COLO829 (cell line): Measurements from ENCODE around the gene PAIP2.
"Not testable (repeated sequence)": the region's sequence is repeated elsewhere in the genome, so short reads cannot be mapped to it uniquely, and the experiment has no call there.

Experiments used
- DNase-seq: peaks from one replicate; pipeline ENCODE4 v3.0.0; 2012; ENCODE audit warnings: low spot score

Gene PAIP2

DNA sequence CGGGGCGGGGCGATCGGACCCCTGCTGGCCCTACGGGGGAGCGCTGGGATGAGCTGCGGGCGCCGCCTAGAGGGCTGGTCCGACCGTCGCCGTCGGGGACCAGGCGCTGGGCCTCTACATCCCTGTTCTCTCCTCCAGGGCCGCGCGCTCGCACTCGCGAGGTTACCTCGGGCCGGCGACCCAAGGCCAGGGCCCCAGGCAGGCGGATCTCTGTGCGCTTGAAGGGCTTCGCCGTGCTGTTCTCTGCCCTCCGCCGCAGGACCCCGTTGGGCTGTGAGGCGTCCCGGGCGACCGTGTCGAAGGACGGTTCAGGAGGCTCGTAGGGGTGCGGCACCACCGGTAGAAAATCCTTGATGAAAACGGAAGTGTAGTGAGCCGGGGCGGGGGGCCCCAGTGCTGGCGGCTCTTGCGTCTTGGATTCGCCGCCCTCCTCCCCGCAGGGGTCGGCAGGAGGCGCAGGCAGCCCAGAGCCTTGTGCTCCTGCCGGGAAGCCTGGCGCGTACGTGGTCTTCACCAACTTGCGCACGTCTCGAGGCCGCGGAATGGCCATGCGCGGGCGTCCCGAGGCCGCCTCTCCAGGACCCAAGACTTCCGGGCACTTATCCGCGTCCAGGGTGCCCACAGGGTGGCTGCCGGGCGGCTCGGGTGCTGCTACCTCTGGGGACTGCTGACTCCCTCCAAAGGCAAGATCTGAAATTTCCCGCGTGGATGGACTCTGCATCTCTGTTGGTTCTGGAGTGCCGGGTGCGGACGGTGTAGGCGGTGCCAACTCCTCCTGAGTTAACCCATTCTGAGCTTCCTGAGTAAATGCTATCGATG is 51.2 kb downstream of the PAIP2 start:
- DNase-seq, result no peak

DNA sequence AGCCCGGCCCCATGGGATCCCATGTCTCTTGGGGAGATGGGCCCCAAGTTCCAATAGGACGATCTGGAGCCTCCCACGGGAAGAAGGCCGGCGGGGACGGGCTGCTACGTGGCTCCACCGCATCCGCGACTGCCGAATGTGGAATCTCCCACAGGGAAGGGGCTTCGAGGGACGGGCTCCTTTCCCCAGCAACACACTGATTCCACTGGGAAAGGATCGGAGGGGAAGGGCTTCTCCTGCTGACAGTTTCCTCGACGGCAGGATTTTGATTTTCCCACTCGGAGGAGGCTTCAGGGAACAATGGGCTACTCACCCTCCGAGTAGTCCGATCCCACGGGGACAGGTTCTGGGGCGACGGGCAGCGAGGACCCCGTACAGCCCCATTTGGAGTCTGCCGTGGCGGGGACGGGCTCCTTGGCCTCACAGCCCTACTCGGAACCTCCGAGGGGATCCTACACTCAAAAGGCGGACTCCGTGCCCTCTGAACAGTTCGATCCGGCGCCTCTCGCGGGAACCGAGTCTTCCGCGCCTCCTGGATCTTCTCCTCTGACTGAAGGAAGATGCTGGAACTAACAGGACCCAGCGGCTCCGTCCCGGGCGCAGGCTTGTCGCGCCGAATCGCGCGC is 52.0 kb downstream of the PAIP2 start:
- no peak for DNase-seq

DNA sequence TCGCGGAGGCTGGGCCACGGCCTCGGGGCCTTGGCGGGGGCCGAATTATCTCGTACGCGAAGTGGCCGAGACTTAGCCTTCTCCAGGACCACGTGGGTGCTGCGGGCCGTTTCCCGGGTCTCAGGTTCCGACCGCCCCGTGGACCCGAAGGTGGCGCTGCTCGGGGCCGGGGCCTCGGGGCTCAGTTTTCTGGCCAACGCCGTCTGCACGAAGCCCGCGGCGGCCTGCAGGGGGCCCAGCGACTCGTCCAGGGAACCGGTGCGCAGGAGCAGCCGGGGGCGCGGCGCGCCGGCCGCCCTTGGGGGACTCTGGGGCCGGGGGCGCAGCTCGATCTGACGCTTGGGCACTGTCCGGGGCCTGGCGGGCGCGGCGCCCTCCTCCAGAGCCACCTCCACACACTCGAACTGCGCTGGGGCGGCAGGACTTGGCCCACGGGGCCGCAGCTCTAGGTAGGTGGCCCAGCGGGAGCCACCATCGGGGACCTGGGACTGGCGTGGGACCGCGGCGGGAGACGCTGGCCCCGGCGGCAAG is 52.5 kb downstream of the PAIP2 start:
- no peak for DNase-seq

DNA sequence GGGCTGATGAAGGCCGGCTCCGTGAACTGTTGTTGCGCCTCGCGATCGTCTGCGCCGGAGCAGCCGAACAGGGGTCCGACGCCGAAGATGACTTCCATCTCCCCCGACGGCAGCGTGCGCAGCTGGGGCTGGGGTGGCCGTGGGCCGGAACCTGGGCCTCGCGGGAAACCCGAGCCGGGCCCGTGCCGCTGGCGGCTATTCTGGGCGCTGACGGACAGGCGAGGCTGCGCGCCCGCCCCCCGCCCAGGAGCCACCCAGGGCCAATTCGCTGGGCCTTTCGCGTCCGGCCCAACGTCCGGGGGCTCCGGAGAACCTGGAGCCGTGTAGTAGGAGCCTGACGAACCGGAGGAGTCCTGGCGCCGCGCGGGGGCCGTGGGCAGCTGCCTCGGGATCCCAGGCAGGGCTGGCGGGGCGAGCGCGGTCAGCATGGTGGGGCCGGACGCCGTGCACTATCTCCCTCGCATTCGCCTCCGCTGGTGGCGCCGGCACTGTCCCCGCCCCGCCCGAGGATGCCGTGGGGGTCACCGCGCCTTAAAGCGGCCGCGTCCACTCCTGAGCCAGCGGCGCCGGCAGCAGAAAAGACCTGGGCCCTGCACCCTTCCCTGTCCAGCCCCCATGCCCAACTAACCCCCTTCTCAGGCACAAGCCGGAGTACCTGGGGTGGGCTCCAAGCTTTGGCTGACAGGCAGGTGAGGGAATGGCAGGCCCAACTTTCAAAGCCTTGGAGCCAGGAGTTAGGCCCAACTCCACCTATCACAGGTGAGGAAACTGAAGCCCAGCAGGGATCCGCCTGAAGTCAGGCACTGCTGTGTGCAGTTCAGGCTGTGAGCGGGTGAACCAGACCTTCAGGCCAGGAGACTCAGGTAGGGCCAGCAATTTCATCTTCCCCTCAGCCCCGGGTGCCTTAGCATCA is 53.3 kb downstream of the PAIP2 start, which contains the start of gene PROB1:
Gene PROB1, minus strand, starts transcription at position 451 of the 913 bp plus-strand sequence. Its CDS starts 23 bp downstream, at position 428.
- no peak for DNase-seq

DNA sequence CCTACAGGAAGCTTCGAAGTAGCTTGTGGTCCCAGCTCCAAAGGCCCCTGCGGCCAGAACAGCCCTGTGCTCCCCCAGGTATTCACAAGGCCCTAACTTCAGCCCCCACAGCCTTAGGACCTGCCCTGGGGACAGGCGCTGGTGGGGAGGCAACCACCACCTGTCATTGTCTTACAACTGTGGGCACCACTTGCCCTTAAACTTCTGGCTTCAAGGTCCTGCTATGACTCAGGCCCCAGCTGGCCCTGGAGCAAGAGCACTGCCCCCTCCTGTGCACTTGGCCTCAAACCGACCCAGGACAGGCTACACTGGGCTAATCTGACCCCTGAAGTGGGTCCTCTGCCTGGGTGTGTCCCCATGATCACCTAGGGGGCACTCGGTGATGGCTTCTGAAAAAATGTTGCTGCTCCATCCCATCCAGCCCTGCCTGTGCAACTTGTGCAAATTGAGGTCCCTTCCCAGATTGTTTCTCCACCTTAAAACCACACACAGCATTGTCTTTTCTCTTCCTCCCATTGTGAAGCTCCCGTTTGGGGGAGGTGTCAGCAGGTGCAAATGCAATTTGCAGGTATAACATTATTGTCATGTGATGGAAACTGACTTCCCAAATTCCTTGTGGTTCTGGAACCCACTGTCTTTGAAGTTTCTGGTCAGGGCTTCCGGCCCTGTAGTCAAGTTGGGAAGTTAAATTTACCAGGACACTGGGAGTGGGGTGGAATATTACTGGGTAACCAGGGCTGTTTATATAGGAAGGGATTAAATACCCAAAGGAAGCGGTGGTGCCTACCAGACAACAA is 54.4 kb downstream of the PAIP2 start:
- DNase-seq, result no peak

DNA sequence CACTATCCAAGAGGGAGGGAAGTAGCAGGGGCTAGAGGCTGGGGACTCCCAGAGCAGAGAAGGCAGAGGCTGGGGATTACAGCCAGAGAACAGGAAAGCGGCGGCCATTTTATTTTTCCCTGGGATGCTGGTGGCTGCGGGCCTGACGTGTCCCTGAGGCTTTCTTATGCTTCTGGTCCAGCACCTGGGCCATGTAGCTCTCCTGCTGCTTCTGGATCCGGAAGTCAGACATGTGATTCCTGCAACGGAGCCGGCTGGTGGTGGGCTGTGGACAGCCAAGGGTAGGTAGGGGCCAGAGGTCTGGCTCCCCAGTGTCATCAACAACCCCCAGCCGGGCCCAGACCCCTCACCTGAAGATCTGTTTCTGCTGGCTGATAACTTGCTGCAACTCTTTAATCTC is 55.0 kb downstream of the PAIP2 start:
- DNase-seq, result no peak

DNA sequence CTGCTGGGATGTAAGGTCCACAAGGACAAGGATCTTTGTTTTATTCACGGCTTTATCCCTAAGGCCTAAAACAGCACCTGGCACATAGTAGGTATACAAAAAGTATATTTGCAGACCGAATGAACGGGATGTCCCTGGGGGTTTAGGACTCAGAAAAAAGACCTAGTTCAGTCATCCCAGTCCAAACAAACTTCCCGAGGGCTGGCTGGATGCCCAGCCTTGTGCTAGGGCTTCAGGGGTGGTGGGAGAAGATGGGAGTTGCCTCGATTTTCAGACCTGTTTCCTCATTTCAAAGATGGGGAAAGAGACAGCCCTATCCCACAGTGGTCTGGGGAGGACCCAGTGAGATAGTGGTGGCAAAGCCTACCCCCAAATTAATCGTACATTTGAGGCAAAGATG is 56.3 kb downstream of the PAIP2 start:
- DNase-seq, result no peak

DNA sequence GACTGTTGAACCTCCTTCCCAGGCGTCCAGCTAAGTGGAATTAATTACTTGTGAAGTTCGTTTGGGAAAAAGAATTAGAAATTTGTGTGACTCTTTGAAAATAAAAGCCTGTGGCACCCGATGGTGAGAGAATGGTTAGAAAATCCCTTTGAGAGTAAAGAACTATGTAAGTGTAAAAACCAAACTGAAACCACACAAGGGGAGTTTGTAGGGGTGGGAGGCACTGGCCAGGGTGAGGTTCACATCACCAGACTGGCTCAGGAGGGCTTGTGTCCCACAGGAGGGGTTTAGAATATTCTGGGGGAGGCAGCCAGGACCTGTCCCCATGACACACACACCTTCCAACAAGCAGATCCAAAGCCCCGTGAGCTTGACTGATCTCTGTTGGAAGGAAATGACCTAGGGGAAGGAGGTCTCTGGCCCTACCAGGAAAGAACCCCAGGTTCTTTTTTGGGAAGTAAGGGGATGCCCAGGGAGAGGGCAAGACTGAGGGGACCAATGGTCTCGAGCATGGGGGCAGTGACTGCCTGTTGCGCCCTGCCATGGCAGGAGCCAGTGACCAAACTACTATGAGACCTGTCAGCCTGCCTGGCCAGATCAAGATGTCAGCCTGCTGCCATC is 58.0 kb downstream of the PAIP2 start:
- no peak for DNase-seq

DNA sequence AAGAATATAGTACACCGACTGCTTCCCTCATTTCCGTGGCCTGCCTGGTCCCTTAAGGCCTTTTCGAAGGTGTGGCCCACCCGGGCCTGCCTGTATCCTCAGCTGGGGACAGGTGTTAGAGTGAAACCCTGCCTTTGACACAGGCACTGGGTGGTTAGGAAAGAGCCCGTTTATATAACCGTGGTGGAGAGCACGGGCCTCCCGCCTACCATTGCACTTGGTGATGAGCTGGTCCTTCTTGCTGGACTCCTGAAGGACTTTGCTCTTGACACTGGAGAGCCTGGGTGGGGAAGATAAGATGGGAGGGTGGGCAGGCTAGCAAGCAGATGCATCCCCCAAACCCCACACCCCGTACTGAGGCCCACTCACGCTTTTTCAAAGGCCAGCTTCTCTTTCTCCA is 59.9 kb downstream of the PAIP2 start:
- DNase-seq, result no peak

DNA sequence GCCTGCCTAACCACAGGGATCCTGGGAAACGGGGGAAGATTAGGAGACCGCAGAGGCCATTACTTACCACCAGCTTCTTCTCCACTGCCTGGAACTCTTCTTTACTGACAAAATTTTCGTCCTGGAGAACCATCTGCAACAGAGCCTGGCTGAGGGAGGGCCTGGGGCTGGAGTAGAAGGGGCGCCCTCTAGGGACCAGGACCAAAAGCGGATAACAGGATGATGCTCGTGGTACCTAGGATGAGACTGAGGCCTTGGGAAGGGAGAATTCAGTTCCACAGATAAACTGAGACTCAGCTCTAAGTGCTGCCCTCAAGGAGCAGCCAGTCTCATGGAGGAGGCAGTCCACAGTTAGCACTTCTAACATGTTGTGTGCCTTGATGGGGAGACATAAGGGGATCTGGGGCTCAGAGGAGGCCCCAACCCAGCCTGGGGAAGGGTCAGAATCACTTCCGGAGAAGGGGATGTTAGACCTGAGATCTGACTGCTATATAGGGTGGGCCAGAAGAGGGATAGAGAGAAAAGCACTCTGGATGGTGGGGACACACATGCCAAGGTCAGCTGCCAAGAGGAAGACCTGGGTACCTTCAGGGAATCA is 61.0 kb downstream of the PAIP2 start:
- DNase-seq, result peak; percentile 22

DNA sequence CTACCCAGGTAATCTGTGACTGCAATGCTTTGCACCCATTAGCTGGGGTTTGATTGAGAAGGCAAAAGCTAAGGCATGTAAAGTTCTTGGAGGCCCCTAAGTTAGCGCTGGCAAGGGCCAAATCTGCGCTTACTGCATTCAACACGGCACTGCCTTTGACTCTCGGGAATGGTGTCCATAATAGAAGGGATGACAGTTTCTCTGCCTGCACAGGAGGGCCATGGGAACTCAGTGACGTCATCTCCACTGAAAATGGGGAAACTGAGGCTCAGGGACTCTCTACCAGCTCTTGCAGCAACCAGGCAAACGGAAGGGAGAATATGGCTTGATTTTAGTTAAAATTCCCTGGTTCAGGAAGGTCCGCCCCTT is 61.7 kb downstream of the PAIP2 start:
- no peak for DNase-seq

DNA sequence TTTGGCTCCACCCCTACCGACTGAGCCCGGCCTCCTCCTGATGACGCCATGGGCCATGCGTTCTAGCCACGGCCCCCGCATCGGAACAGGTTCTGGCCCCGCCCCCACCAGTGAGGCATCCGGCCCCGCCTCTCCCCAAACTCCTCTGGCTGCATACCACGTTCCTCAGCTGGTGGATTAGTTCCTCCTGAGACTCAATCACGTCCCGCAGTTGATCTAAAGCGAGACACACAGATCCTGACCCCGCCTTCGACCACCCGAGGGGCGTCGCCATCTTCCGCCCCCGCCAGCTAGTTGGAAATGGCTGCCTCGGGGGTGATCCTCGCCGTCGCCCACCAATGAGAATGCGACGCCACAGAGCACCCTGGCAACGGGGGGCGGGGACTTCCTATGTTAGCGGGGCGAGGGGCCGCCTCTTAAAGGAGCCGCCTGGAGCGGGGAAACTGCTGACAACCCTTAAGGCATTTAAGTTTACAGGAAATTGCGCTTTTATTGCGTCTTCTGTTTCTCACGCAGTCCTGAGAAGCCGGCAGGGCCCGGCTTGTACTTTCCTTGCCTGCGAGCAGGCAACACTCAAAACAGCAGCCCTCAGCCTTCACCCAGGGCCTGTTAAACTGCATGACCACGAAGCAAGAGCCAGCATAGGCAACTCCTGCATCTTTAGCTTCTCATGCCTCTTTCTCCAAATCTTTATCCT is 62.3 kb downstream of the PAIP2 start, which contains the start of gene SPATA24:
Gene SPATA24, minus strand, starts transcription at position 303 of the 697 bp plus-strand sequence. Its CDS starts 29 bp downstream, at position 274.
- DNase-seq, result peak; percentile 92

DNA sequence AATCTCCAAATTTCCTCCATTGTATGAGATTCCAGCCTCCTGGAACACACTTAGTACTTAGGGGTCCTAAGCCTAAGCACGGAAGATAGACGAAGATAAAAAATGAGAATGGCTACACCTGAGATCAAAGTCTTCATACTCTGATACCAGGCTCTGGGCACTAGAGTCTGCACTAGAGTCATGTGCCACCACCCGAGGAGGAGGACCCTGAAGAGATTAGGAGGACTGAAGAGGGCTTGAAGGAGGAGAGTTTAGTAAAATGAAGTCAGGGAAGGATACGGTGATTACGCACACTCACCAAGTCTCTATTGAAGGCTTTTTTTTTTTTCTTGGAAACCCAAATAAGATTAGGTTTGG is 62.8 kb downstream of the PAIP2 start:
- no peak for DNase-seq

DNA sequence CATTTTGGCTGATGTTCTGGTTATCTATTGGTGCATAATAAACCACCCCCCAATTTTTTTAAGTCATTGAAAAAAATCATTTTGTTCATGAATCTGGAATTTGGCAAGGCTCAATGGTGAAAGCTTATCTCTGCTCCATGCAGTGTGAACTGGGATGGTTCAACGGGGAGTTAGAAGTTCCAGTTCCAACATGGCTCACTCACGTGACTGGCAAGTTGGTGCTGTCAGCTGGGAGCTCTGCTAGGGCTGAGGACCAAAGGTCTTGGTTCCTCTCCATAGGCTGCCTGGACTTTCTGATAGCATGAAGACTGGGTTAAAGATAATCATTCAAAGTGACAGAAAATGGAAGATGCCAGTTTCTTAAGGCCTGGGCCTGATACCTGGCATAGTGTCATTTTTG is 65.3 kb downstream of the PAIP2 start:
- no peak for DNase-seq

DNA sequence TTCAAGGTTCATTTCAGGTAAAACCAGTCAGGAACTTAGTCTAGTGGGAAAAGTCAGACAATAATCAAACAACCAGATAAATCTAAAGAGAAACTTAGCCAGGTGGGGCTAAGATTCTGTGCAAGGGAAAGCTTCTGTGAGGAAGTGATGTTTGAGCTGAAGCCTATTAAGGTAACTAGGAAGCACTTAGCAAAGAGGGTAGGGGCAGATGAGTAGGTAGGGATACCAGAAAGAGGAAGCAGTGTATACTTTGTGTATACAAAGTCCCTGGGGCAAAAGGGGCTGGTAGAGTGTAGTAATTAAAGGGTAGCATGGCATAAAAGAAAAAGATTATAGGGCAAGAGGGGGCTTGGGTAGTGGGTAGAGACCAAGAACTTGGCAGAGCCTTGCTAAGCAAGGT is 65.9 kb downstream of the PAIP2 start:
- DNase-seq, result no peak

DNA sequence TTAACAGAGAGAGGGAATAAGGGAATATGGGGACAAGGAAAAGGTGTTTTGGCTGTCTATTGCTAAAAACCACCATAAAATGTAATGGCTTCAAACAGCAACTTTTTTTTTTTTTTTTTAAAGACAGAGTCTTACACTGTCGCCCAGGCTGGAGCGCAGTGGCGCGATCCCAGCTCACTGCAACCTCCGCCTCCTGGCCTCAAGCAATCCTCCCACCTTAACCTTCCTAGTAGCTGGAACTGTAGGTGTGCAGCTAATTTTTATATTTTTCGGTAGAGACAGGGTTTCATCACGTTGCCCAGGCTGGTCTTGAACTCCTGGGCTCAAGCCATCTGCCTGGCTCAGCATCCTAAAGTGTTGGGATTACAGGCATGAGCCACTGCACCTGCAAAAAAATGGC is 66.5 kb downstream of the PAIP2 start:
- no peak for DNase-seq

DNA sequence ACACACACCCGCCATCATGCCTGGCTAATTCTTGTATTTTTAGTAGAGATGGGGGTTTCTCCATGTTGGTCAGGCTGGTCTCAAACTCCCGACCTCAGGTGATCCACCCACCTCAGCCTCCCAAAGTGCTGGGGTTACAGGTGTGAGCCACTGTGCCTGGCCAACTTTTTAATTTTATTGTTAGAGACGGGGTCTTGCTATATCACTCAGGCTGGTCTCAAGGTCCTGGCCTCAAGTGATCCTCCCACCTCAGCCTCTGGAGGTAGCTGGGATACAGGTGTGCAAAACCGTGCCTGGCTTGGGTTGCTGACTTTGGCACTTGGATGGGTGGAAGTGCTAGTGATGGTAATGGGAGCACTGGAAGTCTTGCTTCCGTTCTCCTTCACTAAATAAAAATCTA is 67.5 kb downstream of the PAIP2 start:
- not testable (repeated sequence) for DNase-seq

DNA sequence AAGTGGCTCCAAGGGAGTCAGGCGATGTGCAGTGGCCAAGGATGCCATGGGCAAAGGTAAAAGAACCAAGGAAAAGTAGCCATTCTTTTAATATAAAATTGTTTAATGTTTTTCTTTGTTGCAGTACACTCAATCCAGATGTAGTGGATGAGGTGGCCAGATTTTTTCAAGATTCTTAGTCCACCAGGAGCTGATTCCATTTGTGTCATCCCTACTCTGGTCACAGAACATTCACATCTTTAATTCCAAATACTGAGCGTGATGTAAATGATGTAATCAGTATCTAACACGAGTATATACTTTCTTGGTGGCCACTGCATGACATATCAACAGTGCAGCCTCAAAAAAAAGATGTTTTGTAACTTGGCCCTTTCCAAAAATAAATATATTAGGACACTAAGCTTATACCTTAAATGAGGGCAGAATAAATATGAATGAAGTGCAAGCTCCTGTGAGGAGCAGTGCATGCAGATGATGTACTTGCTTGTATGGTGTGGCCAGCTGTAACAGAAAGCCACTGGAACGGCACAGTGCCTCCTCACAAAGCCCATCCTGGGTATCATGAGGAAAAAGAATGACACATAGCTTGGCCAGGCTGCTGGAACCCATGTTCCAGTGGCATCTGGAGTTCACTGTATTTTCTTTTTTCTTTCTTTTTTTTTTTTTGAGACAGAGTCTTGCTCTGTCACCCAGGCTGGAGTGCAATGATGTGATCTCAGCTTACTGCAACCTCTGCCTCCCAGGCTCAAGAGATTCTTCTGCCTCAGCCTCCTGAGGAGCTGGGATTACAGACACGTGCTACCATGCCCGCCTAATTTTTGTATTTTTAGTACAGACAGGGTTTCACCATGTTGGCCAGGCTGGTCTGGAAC is 68.7 kb downstream of the PAIP2 start:
- DNase-seq, result no peak
